Inflammatory macrophage treated with lipopolysaccharide for 1 hour (primary cell): ENCODE measurements around the gene CNTRL.
A peak's percentile ranks its signal among the peaks of the same experiment; 100 is the strongest.

ENCODE experiments used
- DNase-seq, 2 donors: peaks; one replicate each; pipeline ENCODE4 v3.0.0-alpha.2; 2020 to 2022

The CNTRL gene

DNA sequence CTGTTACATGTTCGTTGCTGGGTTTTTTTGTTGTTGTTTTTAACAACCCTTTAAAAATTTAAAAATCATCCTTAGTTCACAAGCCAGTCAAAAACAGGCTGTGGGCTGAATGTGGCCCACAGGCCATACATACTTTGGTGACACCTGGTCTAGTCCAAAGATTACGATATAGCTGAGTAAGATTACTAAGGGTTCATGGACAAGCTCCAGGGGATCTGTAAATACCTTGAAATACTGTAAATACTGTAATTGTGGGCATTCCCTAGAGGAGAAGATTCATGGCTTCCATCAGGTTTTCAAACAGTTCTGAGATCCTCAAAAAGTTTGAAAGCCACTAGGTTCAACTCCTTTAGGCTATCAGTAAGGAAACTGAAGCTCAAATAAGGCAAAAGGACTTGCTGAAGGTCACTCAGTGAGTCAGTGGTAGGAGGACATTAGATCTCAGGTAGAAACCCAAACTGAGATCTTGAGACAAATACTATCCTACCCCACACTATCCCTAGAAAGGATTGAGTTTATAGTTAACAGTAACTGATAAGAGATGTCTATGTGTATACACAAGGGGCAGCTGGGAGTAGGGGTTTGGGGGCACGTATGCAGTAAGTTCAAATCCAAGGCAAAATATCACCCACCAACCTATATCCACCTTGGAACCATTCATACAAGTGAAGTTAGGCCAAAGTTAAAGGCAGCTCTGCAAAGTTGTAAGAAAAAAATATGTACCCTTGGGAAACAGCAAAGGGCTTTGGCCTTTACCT is 109.1 kb downstream of the CNTRL start:
- no peak for DNase-seq

DNA sequence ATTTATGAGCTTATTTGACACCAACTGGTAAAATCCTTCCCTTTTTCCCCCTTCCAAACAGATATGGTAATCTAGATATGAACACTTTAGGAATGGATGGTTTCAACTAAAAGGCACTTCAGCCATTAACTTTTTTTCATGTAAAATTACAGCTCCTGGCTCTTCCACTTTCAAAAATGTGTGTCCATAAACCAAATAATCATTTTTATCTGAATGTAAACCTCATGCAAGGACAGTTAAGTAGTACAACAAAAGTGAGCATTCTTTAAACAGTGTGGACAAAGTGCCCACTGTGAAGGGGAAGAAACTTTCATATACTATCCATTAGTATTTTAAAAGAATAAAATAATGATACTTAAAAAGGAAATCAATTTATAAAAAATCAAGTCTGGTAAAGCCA is 109.7 kb downstream of the CNTRL start:
- no peak for DNase-seq

DNA sequence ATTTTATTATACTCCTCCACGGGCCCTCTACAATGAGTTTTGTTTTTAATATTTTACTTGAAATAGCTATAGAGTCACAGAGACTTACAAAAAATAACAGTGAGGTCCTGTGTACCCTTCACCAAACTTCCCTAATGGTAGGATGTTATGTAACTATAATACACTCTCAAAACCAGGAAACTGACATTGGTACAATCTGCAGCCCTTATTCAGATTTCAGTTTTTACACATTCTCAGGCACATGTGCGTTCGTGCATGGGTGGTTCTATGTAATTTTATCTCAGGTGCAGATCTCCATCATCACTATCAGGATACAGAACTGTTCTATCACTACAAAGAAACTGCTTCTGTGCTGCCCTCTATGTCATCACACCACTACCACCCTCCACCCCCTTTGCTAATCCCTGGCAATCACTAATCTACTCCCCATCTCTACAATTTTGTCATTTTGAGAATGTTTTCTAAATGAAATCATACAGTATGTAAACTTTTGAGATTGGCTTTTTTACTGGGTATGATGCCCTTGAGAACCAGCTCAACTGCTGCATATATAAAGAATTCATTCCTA is 110.5 kb downstream of the CNTRL start:
- DNase-seq: no peak

DNA sequence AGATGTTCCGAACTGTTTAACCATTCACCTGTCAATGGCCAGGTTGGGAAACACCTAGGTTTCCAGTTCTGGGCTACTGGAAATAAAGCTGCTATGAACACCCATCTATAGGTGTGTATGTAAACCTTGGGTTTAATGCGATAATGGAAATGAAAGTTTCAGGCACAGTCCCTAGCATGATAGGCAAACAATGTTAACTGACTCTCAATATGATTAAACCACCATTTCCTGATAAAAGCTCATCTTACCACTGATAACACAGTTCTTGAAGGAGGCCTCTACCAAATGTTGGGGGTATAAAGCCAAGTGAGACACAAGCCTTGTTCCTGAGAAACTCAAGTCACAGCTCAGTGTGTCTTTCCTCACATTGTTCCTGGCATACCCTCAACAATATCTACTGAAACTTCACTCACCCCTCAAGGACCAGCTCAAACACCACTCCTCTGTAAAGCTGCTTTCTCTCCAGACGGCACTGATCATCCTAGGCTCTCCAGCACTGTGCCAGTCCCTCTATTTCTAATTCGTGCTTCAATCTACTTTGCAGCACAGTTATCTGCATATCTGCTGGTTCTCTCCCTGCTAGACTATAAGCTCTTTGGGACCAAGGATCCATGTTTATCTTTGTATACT is 111.1 kb downstream of the CNTRL start:
- DNase-seq: no peak

DNA sequence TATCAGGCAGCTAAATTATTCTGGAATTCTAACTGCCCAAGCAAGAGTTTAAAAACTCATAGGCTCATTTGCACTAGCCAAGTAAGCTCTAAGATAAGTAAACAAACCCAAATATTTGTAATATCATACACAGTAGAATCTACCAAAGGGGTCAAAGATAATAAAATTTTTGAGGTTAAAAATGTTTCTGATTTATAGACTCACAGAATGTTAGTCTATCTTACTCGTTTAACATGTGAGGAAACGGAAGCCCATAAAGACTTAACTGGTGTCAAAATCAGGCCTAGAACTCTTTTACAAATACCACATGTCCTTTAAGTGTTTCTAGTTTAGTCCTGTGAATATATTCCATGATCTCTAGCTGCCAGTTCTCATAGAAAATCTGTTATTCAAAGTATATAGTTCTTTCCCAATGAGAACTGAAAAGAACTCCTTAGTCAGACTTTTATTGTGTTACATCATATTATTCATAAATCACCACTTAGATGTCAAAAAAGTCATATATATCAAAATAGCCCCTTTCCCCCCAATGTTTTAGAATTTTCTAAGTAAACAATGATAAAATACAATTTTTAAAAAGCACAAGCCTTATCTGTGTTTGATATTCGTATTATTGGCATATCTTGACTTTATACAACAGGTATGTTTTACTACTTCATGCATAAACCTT is 113.0 kb downstream of the CNTRL start:
- no peak for DNase-seq

DNA sequence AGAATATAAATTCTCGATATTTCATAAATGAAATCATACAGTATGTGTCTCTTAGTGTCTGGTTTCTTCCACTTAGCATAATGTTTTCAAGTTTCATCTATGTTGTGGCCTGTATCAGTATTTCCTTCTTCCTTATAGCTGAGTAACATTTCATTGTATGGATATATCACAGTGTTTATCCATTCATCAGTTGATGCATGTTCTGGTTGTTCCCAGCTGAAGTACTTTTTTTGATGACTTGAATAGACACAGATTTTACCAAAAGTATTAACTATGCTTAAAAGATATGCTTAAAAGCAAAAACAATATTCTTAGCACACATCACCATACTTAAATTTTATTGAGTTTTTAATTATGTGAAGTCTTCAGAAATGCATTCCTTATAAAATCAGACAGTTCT is 114.3 kb downstream of the CNTRL start:
- no peak for DNase-seq

DNA sequence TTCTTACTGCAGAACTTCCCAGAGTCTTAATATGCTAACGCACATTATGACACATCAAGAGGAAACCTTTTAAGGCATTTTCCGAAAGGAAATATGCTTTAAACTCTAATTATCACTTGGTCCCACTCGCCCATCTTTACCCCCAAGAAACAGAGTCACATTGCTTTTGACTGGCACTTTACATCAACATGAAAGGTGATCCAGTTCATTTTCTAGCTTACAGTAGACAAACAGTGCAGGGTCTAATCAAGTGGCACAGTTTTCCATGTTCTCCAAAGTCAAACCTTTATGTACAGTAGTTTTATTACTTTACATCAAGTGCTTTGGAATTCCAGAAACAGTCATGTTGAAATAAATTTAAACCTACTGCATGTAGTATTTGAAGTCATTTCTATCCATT is 114.9 kb downstream of the CNTRL start:
- DNase-seq: no peak

DNA sequence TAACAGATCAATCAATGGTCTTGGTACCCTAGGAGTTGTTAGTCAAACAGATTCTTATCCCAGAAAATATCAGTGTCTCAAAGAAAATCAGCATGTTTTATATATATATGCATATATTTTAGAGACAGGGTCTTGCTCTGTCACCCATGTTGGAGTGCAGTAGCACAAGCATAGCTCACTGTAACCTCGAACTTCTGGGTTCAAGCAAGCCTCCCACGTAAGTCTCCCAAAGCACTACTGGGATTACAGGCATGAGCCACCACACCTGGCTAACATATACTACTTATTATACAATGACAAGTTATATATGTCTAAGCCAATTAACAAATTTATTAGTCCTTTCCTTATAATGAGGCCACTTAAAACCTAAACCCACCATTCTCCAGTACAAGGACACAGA is 116.5 kb downstream of the CNTRL start:
- DNase-seq: no peak

DNA sequence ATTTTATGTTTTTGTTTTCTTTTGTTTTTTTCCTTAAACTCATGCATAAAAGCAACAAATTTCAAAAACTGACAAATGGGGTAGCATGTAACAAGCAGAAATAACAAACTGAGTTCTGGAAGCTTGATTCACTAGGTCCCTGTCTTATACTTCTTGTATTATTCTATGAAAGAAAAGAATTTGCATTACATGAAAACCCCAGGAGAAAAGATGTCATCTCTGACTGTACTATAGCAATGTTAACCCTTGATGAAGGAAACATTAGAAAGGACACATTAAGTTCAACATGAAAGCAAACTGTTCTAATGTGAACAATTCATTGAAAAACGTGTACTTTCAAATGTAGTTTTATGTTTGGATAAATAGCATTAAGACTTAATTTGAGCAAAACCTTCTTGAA is 117.8 kb downstream of the CNTRL start:
- no peak for DNase-seq

DNA sequence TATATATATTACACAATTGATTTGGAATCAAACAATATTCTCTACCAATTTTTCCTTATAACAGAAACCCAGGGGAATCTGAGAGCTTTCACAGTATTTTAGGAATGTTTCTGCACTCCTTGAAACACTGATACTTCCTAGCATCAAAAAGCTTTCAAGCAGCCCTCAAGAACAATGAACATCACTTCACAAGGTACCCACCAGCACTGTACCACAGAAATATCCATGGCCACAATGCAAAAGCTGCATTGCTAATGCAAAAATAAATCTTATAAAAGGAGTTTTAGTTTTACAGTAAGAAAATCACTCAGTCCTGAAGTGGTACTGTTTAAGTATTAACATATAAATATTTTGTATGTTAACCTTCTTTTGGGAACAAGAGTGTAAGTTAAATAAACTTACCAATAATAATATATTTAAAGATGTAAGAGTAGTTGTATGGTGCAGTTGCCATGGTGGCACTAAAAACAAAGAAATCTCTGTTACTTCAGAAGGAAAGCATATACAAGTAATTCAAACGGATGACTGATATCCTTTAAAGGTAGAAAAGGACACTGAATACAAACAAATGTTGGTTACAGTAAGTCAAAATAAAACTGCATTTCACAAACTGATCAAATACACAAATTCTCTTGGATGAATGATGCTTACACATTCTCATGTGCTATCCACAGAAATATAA is 118.3 kb downstream of the CNTRL start:
- no peak for DNase-seq

DNA sequence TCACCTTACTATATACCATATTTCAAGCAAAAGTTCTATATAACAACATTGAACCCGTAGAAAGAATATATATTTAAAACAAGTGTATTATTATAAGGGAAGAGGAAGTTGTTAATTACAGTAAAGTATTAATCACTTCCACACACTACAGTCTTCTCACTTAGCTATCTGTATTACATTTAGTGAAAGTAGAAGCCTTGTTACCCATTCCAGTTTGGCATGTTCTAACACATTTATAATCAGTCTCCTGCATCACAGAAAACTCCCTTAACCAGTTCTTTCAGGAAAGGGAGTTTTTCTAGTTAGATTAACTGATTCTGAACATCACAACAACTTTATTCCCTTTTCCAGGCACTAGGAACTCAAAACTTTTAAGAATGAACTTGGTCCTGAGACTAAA is 120.0 kb downstream of the CNTRL start:
- DNase-seq: no peak

DNA sequence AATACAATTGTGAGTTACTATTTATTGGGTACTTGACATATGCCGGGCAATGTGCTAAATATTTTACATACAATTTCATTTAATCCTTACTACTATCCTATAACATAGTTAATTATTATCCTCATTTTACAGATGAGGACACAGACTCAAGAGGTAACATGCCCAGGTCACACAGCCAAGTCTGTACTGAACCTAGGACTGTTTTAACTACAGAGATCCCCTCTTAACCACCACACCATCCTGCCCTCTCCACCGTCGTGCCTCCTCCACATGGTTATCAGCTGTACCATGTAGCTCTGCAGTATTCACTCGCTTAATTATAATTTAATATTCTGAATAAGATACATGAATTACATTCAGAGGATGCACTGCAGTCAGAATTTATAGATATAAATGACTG is 121.6 kb downstream of the CNTRL start:
- DNase-seq: no peak

DNA sequence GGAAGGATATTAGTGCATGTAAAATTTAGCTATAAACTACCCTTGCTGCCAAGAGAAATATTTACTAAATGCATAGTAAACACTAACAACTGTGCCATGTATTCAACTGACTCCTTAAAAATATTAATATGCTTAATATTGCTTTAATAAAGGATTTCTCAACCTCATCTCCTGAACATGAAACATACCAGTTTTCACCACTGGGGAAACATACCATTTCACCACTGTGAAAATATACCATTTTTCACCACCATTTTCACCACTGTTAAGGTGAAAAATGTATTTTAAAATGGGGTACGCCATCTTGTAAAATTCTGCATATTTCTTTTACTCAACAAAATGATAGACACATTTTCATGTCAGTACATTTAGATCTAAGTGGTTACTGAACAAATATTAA is 122.4 kb downstream of the CNTRL start:
- no peak for DNase-seq

DNA sequence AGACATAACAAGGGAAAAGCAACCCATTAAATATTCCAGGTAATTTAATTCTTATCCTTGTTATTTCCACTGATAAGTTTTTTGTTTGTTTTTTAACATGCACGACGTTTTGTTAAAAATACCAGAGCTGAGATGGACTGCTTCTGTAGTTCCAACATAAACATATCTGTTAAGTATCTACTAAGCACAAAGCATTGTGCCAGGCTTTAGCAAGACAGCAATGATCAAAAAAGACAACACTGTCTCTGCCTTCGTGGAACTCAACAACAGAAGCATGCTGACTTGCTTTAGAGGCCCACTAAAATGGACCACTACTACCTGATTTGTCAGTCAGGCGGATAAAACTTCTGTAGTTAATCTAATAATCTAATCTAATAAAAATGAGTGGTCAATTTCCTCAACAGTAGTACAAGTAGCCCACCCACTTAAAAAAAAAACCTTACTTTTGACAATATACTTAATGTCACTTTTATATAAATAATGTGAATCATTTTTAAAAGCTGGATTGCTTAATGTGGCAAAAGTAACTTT is 123.8 kb downstream of the CNTRL start:
- DNase-seq: no peak

DNA sequence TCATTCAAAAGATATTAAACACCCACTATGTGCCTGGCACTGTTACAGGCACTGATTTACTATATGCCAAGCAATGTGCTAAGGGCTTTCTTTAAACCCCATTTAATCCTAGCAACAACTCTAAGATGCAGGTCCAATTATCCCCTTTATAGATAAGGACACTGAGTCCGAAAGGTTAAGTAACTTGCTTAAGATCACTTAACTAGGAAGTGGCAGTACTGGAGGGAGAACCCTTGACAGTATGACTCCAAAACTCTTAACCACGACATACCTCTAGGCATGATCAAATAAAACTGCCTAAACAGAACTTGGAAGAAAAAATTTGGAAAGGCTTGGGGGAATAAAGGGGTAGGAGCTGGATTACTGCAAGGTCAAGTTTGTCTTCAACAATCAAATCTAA is 125.2 kb downstream of the CNTRL start:
- DNase-seq: no peak

DNA sequence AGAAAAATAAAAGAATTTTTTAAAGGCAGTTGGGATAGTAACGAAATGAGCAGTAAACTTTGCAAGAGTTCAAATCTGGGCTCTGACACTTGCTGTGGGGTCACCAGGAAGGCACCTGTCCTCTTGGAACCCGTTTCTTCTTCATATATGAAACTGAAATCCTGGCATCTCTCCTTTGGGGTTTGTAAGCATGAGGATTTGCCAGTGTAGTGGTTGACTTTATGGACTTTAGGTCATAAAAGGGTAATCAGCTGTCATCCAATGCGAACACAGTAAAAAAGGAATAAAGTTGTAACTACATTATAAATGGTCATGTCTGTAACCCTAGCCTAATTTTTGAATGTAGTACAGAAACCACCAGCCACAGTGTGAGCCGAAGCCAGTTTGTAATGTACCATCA is 125.6 kb downstream of the CNTRL start:
- DNase-seq: no peak

DNA sequence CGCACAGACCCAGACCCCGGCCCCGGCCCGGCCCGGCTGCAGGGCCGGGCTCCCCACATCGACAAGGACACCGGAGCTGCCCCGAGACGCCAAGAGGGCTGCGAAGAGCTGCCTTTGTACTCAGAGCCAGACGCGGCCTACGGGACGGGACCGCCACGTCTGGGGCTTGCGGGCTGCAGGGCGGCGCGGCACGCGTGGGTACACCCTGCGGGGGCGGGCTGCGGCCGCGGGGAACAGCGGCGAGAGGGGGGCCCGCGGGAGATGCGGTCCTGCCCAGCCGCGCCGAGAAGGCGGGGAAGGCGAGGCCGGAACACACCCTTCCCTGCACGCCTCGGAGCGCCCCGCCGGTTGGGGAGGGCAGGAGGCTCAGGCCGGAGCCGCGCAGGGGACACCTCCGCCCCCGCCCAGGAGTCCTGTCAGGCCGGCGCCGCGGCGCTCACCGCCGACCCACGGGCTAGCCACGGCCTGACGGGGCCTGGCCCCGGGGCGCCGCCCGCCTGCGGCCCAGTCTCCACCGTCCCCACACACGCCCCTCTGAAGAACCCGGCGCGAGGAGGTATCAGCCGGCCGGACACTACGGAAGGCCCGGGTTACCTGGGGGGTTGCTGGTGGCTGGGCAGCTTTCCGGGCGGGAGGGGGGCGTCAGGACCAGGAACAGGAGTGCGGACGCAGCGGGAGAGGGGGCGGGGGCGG is 126.4 kb downstream of the CNTRL start:
- peak in 1 of 2 donors; percentile 42 for DNase-seq

DNA sequence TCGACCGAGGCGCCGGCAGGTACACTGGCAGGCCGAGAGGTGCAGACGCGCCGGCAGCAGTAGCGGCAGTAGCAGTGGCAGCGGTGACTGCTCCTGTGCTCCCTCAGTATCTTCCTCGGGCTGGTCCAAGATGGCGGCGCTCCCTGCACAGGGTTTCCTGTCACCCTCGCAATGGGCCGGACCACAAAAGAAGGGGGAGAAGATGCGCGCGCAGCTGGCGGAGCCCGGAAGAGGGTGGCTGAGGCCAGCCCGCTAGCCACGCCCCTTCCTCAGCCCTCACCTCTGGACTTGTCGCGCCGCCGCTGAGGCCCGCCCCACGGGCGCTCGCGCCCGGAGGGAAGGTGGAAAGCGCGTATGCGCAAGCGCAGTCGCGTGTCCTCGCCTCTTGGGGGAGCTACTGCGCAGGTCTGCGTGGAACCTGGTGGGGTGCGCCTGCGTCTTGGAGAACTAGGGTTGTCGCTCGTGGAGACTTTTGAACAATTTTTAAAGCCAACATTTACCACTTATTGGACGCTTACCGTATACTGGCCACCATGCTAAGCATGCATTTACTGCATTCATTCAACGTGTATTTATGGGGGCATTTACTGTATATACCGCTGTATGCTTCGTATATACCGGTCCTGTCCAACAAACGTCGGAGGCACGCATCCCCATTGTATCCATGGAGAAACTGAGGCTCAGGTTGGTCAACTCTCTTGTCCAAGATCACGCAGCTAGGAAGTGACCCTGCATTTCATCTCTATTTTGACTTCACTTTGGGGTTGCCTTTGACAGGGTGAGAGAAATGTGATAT is 127.2 kb downstream of the CNTRL start, which contains the start of gene RAB14:
Gene RAB14 (minus strand): TSS at position 132 of the 796 bp plus-strand sequence. CDS start 8,457 bp downstream, outside the sequence.
- DNase-seq: peak; percentile 98 to 99

DNA sequence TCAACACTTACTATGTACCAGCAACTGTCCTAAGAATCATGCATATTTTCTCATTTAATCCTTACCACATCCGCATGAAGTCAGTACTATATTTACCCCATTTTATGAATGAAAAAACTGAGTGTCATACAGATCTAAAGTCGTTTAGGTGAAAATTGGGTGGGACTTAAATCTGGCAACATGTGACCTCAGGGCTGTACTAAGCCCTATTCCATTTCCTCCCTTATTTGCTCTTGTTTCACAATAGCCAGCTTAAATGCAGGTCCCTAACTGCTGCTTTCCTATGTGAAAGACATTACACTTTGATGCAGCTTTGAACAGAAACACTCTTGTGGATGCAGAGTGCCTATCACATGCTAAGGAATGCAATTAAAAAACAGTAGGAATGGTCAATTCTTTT is 129.4 kb downstream of the CNTRL start:
- DNase-seq: no peak

DNA sequence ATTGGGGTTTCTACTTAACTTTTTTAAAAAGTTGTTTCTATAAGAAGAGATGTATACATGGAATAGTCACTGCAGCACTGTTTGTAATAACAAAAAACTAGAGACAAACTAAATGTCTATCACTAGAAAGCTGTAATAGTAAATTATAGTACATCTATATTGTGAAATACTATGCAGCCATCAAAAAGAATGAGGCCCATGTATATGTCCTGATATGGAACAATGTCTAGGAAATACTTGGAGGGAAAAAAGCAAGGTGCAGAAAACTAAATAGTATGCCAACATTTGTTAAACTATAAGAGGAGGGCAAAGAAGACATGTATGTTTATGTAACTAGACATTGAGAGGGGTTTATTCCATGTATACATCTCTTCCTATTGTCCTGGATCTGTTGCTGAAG is 129.9 kb downstream of the CNTRL start:
- DNase-seq: no peak
